HG02970 (cell line): ENCODE data around the gene WNT7A.

Experiments
- ATAC-seq: cut with Tn5 transposase; IDR thresholded peaks from one replicate; pipeline ENCODE4 v1.9.1; 2021; ENCODE audit warnings: mild to moderate bottlenecking, moderate library complexity, moderate number of reproducible peaks; ENCODE audit not compliant: unreplicated experiment, low FRiP score

Gene WNT7A

GRCh38 chr3:13849018-13849417, 30.9 kb downstream of the WNT7A start:
- ATAC-seq = no peak

- no peak for ATAC-seq
Observed at GRCh38 chr3:13846716-13847570, 32.9 kb downstream of the WNT7A start.

- no peak for ATAC-seq
Observed at GRCh38 chr3:13846238-13846637, 33.6 kb downstream of the WNT7A start.

- no peak for ATAC-seq
Observed at GRCh38 chr3:13845806-13846205, 34.1 kb downstream of the WNT7A start.

- ATAC-seq = no peak
Observed at GRCh38 chr3:13844911-13845310, 35.0 kb downstream of the WNT7A start.

GRCh38 chr3:13844286-13844685, 35.6 kb downstream of the WNT7A start:
- no peak for ATAC-seq

- no peak for ATAC-seq
Observed at GRCh38 chr3:13843351-13843750, 36.5 kb downstream of the WNT7A start.

- no peak for ATAC-seq
Observed at GRCh38 chr3:13842226-13842625, 37.6 kb downstream of the WNT7A start.

- ATAC-seq = no peak
Observed at GRCh38 chr3:13841826-13842225, 38.0 kb downstream of the WNT7A start.

GRCh38 chr3:13841141-13841540, 38.7 kb downstream of the WNT7A start:
- no peak for ATAC-seq

- ATAC-seq = no peak
Observed at GRCh38 chr3:13840456-13840855, 39.4 kb downstream of the WNT7A start.

- ATAC-seq = no peak
Observed at GRCh38 chr3:13839726-13840340, 40.0 kb downstream of the WNT7A start.

- ATAC-seq = no peak
Observed at GRCh38 chr3:13839253-13839652, 40.6 kb downstream of the WNT7A start.

GRCh38 chr3:13838421-13838820, 41.5 kb downstream of the WNT7A start:
- no peak for ATAC-seq

GRCh38 chr3:13837751-13838150, 42.1 kb downstream of the WNT7A start:
- ATAC-seq = no peak

GRCh38 chr3:13836658-13837587, 42.9 kb downstream of the WNT7A start:
- ATAC-seq = no peak

GRCh38 chr3:13835246-13835645, 44.6 kb downstream of the WNT7A start:
- ATAC-seq = no peak

- ATAC-seq = no peak
Observed at GRCh38 chr3:13834258-13835035, 45.4 kb downstream of the WNT7A start.

GRCh38 chr3:13833506-13834257, 46.2 kb downstream of the WNT7A start:
- no peak for ATAC-seq
